NCI-H460 (cell line): Measurements from ENCODE around the gene DPY30. TPM values are rescaled to one million over a fixed set of nuclear protein-coding genes. Genes with fewer than 3 reads are reported as not detected.
A peak's percentile ranks its signal among the peaks of the same experiment; 100 is the strongest.

Experiments
- DNase-seq: peaks from one replicate; pipeline ENCODE4 v3.0.0-alpha.2; 2016; ENCODE audit warnings: low read depth; ENCODE audit errors: extremely low read depth
- total RNA-seq: library from RNA; depleted of rRNA; stranded (reverse); fragments of >200 nt; shearing (Covaris generic); gene quantifications from 2 replicates; pipeline ENCODE4 v1.2.3, GENCODE V29; 2014

DPY30 gene
- total RNA-seq, 1 experiment from 2014 or later: 107 TPM

GRCh38 chr2:32010280-32010669 lies 29.3 kb downstream of the DPY30 start:
- DNase-seq: peak; percentile 42

GRCh38 chr2:32009516-32010256 lies 29.9 kb downstream of the DPY30 start:
- DNase-seq: no peak

- no peak for DNase-seq
Measured at GRCh38 chr2:32008805-32009515, 30.6 kb downstream of the DPY30 start.

- no peak for DNase-seq
Measured at GRCh38 chr2:32007121-32007391, 32.5 kb downstream of the DPY30 start.

- no peak for DNase-seq
Measured at GRCh38 chr2:32005371-32005976, 34.1 kb downstream of the DPY30 start.

- no peak for DNase-seq
Measured at GRCh38 chr2:32003791-32004190, 35.8 kb downstream of the DPY30 start.

GRCh38 chr2:32002406-32002805 lies 37.2 kb downstream of the DPY30 start:
- no peak for DNase-seq

- DNase-seq: no peak
Measured at GRCh38 chr2:31999438-31999837, 40.2 kb downstream of the DPY30 start.

- DNase-seq: no peak
Measured at GRCh38 chr2:31998731-31999383, 40.7 kb downstream of the DPY30 start.

GRCh38 chr2:31997653-31998052 lies 42.0 kb downstream of the DPY30 start:
- no peak for DNase-seq

GRCh38 chr2:31996571-31997150 lies 42.9 kb downstream of the DPY30 start:
- no peak for DNase-seq

GRCh38 chr2:31992934-31993333 lies 46.7 kb downstream of the DPY30 start:
- DNase-seq: no peak

GRCh38 chr2:31992025-31992579 lies 47.5 kb downstream of the DPY30 start:
- DNase-seq: no peak

GRCh38 chr2:31989946-31990345 lies 49.7 kb downstream of the DPY30 start:
- DNase-seq: no peak

GRCh38 chr2:31987454-31988220 lies 52.0 kb downstream of the DPY30 start:
- DNase-seq: no peak

- DNase-seq: no peak
Measured at GRCh38 chr2:31986906-31987305, 52.7 kb downstream of the DPY30 start.

GRCh38 chr2:31983762-31984467 lies 55.7 kb downstream of the DPY30 start:
- no peak for DNase-seq

GRCh38 chr2:31980674-31981356 lies 58.8 kb downstream of the DPY30 start:
- peak; percentile 17 for DNase-seq

GRCh38 chr2:31979956-31980355 lies 59.6 kb downstream of the DPY30 start:
- no peak for DNase-seq
